HG02759 (cell line): Measurements from ENCODE around the gene MACROD2.

ENCODE experiments used
- ATAC-seq: cut with Tn5 transposase; IDR thresholded peaks from one replicate; pipeline ENCODE4 v1.9.1; 2021; ENCODE audit warnings: mild to moderate bottlenecking, moderate library complexity; ENCODE audit not compliant: unreplicated experiment

MACROD2 gene

DNA sequence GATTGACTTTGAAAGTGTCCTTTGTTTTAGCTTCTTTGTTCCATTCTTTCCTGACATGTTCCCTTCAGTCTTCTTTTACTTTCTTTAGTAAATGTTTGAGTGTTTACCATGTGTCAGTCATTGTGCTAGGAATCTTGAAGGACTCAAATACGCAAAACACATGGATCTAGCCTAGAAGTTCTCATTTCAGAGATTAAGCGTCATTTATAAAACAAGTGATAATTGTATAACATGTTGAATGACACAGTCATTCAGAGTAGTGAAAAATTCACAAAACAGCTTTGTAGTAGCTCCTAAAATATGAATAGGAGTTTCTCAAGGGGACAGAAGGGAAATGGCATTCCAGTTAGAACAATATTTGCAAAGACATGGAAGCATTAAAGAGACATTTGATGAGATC is 66.9 kb downstream of the MACROD2 start:
- no peak for ATAC-seq

DNA sequence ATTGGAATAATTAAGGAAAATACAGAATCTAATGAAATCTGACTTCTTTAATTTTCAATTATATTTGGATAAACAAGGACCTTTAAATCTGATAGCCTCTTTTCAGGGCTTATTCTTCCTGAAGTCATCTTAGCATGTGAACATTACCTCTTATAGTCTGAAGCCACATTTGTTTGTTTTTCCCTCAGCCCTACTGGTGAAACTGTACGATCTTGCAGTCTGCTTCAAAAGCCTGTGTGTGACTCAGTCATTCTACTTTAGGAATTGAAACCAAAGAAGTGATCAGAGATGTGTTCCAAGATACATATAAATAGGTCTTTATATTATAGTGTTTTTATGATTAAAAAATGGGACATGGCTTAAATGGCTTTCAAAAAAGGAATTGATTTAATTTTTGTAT is 67.5 kb downstream of the MACROD2 start:
- ATAC-seq = no peak

DNA sequence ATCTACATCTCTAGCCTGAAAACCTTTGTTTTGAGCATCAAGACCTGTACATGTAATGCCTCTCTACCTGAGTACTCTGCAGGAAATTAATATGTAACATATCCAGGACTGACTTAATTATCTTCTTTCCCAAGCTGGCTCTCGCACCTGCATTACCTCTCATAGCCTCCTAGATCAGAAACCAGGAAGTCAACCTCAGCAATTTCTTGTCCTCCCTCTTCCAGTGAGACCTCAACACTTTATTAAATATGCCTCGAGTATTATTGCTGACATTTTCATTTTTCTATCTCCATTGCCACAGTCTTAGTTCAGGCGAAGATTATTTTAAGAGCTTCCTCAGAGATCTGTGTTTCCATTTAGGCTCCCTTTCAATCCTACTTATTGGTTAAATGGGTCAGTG is 69.0 kb downstream of the MACROD2 start:
- no peak for ATAC-seq

DNA sequence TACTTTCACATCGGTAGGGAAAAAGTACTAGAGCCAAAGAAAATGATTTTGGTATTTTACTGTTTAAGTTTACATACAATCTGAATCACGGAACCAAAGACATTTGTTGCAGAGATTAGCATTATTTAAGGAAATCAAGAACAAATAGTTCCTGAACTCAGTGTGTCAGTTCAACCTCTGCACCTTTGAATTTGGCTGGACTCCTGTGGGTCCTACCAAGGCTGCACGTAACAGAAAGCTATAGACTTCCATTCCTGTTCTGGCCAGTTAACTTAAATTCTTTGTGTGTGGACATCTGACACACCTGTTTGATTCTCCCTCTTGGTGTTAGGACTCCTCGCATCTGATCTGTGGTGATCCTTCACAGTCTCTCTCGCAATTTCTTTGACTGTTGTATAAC is 69.6 kb downstream of the MACROD2 start:
- ATAC-seq = no peak

DNA sequence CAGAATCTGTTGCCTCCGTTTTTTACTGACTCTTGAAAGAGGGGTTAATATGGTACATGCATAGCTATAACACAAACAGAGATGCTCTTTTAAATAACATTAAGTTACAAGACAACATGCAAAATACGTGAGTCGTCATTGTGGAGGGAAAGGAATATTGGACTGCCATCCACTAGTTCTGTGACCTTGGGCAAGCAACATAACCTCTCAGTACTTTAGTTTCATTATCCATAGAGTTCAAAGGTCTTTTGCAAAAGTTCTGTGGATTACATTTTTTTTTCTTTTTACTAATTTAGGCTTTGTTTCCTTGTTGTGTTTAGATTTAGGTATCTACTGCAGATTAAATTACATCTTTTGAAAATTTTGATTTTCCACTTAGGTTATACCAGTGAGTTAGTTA is 70.5 kb downstream of the MACROD2 start:
- ATAC-seq = no peak

DNA sequence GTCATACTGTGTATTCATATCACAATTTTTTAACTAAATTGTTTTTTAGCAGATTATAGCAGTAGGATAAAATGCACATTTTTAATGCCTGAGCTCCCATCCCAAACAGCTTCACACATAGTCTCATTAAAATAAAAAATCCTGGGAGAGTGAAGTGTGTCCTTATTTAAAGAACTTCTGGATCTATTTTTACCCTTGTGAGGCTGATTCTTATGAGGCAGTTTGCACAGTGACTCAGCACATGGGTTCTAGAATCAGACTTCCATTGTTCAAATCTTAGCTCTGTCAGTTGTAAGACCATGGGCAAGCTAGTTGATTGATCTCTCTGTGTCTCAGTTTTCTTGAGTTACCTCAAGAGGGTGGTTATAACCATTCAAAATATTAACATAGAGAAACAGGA is 72.3 kb downstream of the MACROD2 start:
- no peak for ATAC-seq

DNA sequence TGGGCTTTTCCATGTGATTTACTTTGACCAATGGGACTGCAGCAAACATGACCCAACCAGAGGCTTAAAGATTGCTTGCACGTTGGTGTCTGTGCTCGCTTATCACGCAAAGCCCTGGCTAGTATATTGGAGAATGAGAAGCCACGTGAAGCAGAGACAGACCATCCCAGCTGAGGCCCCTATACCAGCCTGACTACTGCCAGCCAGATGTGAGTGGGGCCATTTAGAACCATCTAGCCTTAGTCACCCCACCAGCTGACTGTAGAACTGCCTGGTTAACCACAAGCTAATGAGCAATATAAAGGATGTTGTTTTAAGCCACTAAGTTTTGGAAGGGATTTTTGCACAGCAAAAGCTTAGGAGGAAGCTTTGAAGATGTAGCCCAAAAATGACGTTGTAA is 74.5 kb downstream of the MACROD2 start:
- ATAC-seq = no peak

DNA sequence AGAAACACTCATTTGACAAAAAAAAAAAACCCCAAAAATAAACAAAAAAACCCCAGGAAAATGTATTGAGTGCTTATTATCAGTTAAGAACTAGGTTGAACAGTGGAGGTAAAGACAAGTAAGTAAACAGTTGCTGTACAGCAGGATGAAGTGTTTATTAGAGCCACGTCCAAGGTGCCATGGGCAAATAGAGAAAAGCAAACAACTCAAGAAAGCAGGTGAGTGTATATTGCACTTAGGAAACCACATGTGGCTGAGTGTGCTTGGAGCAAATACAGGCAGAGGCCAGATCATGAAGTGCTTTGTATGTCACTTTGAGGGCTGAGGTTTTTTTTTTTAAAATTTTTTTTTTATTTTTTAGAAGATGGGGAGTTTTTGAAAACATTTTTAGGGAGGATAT is 98.3 kb downstream of the MACROD2 start:
- ATAC-seq = no peak

DNA sequence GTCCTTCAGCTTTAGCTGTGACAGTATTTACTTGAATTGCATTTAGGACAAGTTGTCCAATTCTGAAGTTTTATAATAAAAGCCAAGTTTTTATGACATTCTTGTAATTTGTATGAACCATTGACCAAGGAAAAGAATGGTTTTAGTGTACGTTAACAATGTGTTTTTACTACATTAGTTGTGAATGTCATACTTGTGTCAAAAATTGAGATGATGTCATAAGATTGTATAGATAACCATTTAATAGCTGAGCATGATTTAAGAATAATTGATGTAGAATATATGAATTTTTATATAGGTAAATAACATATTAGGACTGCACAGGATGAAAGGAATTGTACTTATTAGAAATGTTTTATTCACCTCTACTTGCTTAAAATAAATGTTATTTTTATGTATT is 102.9 kb downstream of the MACROD2 start:
- ATAC-seq = no peak

DNA sequence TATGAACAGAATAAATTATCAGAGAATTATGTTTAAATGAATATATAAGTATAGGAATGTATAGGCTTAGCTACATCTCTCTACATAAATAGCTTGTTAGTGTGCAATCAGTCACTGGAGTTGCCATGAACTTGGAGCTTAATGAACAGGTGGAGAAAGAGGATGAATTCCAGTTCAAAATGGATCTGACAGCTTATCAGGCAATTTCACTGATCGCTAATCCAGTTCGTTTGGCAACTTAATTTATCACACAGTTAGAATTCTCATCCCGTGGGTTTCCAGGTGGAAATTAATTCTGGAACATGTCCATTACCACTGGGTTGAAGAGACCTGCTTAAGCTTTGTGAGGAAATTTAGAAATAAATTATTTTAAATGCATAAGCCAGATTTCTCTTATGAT is 118.1 kb downstream of the MACROD2 start:
- ATAC-seq = no peak

DNA sequence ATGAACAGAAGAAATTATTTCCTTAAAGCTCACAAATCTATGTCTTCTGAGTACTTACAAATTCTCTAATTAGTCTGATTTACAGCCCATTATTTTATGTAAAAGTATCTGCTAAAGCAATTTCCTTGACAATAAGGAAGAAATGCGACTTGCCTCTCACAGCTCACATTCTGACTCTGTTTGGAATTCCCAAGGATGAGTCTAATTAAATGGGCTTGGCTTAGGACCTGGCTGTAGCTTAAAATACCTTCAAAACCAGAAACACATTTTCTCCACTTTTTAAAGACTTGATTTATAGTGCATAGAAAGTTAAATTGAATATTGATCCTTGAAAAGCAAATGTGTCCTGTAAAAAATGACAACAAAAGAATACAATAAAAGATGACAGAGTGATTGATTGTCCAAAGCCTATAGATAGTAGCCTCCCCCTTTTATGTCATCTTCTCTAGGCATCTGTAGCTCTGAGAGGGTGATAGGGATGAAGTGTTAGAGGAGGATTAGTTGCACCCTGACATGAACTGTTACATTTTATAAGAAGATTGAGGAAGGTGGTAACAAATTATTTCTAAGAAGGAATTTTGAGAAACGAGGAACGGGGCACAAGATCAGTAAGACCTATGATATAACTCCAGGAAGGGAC is 118.9 kb downstream of the MACROD2 start:
- ATAC-seq = no peak

DNA sequence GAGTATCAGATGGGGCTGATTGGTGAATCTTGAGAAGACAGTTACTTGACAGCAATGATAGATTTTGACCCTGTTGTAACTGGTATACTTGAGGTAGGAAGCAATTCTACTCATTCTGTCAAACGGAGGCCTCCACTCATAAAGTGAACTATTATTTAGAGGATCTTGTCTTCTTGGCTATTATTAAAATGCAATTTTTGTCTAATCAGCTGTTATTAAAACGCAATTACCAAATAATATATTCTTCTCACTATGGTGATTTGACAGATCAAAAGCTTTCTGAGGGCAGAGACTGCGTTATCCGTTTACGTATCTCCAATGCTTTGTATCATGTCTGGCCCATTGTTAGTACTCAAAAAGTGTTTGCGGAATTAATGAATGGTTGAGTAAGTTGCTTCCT is 120.7 kb downstream of the MACROD2 start:
- no peak for ATAC-seq

DNA sequence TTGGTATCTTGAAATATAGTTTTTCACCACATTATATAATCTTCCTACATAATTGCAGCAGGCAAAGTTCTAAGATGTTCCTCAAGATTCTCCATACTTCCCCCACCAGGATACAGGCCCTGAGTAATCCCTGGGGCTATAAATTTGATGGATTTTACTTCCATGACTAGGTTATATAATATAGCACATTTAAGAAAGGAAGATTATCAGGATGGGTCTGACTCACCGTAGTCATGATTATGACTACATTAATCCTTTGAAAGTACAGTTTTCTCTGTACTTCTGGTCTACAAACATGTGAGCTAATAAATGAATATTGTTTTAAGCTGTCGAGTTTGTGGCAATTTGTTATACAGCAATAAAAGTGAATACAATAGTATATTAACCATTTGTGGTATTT is 122.5 kb downstream of the MACROD2 start:
- ATAC-seq = no peak

DNA sequence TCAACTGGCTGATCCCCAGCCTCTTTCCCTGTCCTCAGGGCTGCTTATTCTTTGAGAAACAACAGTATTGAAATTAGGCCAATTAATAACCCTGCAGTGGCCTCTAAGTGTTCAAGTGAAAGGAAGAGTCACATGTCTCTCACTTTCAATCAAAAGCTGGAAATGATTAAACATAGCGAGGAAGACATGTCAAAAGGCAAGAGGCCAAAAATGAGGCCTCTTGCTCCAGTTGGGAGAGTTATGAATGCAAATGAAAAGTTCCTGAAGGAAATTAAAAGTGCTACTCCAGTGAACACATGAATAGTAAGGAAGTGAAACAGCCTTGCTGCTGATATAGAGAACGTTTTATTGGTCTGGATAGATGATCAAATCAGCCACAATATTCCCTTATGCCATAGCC is 131.5 kb downstream of the MACROD2 start:
- ATAC-seq = no peak

DNA sequence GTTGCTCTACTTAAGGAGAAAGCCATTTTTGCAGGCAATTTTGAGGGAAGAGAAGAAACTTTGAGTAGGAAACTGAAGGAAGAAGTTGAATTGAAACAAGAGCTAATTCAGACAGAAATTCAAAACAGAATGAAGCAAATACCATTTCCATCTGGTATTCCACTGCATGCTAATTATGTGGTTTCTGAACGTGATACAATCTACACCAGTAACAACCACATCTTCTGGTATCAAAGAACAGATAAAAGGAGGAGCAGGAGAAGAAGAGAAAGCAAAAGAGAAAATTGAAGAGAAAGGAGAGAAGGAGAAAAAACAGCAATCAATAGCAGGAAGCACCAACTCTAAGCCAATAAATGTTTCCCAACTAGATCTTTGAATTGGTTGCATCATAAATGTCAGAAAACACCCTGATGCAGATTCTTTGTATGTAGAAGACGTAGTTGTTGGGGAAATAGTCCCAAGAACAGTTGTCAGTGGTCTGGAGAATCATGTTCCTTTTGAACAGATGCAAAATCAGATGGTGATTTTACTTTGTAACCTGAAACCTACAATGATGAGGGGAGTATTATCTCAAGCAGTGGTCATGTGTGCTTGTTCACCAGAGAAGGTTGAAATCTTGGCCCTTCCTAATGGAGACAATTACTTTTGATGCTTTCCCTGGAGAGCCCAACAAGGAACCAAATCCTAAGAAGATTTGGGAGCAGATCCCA is 132.4 kb downstream of the MACROD2 start:
- ATAC-seq = no peak

DNA sequence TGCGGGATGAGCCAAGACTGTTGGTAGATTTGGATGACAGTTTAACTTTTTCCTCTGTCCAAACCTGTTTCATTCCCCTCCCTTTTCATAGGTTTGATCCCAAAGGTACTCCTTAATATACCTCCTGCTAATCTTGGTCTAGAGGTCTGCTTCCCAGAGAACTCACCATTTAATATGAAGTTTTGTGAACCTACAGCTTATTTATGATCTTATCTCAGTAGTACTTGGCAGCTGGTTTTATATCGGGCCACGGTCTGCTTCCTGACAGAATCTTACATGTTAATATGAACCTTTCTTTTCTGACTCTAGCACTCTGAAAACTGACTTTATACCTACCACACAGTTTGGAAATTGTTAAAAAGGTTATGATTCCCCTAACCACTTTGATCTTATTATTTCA is 138.7 kb downstream of the MACROD2 start:
- ATAC-seq = no peak

DNA sequence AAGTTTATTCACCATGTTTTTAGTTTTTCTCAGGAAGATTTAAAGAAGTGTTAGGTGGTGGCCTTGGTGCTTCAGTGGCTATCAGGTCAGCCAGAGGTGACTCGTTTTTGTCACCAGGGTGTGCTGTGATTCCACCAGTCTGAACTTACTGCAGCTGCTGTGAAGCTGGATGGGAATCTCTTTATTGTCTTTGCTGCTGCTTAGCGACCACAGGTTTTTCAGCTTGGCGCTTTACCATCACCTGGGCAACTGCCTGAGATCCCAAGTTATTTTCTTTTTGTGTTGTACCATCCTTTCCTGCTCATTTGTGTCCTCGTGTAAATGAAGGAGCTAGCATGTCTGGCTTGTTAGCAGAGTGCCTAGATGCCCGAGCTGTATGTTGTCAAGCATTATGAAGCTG is 146.9 kb downstream of the MACROD2 start:
- no peak for ATAC-seq

DNA sequence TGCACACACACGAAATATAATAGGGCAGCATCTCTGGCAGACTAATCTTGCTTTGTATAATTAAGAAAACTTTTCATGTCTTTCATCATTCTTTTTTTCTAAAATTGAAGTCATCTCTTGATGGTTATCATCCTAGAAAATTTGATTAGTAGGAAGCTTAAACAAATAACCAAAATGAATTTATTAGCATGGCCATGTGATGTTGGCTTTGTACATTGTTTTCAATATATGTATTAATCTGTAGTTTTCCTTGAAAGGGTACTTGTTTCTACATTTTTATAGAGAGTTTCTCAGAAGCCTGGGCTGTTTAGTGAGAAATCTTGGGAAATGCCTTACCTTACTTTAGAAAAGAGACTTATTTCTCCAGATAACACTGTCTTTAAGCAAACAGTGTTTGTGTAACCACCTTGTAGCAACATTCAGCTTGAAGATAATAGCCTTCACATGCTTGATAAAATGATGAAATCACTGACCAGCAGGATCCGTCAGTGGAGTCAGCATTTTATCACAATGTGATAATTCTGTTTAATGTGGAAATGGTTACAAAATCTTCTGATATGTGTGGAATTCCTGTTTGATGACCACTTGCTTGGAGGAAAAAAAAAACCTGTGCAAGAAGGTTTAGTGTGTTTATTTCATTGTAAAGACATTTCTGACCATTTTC is 147.8 kb downstream of the MACROD2 start:
- ATAC-seq = no peak

DNA sequence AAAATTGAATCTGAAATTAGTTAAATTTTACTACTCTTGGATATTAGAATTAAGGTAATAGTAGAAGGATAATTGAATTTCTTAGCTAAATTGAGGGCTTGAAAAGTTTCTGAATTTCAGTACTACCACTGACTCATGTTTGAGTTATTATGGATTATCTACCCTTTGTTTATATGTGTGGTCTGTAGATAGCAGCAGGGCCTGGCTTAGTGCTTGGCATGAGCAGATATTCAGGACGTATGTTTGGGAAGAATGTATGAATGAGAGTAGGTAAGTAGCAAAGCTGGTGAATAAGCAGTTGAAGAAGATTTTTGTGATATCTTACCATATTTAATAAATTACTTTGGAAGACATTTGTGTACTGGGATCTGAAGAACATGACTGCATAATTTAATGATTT is 152.7 kb downstream of the MACROD2 start:
- no peak for ATAC-seq

DNA sequence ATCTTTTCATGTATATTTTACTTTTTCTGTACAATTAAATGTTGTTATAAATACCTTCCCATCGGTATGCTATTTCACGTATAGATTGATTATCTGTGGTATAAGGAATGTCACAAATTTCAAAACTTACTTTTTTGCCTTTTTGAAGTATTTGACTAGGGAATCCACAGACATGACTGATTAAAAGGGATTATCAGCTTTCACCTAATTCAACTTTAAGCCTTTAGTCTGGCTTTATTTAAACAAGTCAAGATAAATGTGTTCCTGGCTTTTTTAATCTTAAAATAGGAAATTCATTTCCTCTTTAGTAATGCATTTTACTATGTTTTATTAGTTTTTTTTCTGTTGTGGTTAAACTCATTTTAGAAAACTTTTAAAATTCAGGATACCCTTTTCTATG is 160.0 kb downstream of the MACROD2 start:
- ATAC-seq = no peak

DNA sequence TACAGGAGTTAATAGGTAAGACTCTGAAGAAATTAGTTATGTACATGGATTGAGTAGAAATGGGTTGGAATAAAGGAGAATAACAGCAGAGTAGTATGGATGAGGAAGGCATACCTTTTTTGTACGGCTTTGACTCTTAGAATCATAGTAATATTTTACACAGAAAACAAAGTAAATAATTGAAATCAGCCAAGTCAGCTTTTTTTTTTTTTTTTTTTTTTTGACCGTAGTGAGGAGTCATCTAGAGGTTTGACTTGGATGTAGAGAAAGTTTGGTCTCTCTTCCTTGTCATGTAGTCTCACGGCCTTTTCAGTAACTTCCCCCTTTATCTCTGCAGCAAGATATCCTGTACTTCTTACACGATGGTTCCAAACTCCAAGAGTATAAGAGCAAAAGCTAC is 183.2 kb downstream of the MACROD2 start:
- no peak for ATAC-seq

DNA sequence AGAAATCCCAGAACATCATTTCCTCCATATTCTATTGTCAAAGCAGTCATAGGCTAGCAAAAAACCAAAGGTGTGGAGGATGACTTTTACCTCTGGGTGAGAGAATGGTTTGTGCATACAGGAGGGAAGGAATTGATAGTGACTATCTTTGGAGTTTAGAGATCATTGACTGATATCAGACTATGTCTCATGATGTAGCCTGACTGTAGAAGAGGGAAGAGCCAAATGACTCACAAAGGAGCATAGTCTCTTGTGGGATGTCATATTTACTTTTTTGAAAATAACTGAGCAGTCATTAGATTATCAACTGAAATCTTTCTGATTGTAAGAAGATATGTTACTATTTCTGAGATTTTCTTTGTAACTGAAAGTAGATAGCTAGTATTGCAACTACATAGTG is 183.6 kb downstream of the MACROD2 start:
- ATAC-seq = no peak
